Calu3 (cell line): ENCODE results near the gene COP1. TPM values are rescaled to one million over a fixed set of nuclear protein-coding genes. Genes with fewer than 3 reads are reported as not detected.

Experiments
- BruUV-seq: library from RNA; stranded (reverse); fragments of 400-500 nt; replicated peaks from 2 replicates; lab custom pipeline; 2021; lab: Mats Ljungman, UMichigan
- CTCF ChIA-PET: fragments of 300-600 bp; sonication (Branson Sonifier 250); formaldehyde crosslinking; loops from one replicate; lab custom pipeline; 2022; ENCODE audit warnings: antibody characterized with exemption; lab: Charles Lee
- DNase-seq: peaks from one replicate; pipeline ENCODE4 v3.0.0; 2022
- H3K27ac Mint-ChIP-seq: one replicate; pipeline ENCODE4 v1.8.0; 2022; ENCODE audit warnings: mixed read lengths; ENCODE audit not compliant: unreplicated experiment
- H3K27me3 Mint-ChIP-seq: one replicate; pipeline ENCODE4 v1.8.0; 2022; ENCODE audit warnings: mixed read lengths; ENCODE audit not compliant: unreplicated experiment
- H3K36me3 Mint-ChIP-seq: one replicate; pipeline ENCODE4 v1.8.0; 2022; ENCODE audit warnings: mild to moderate bottlenecking, moderate library complexity, mixed read lengths; ENCODE audit not compliant: insufficient read depth, unreplicated experiment
- H3K4me1 Mint-ChIP-seq: one replicate; pipeline ENCODE4 v1.8.0; 2022; ENCODE audit warnings: mild to moderate bottlenecking, low read depth, mixed read lengths; ENCODE audit not compliant: unreplicated experiment
- H3K4me3 Mint-ChIP-seq: one replicate; pipeline ENCODE4 v1.8.0; 2022; ENCODE audit warnings: mild to moderate bottlenecking, low read depth, moderate library complexity, mixed read lengths; ENCODE audit not compliant: unreplicated experiment
- H3K9me3 Mint-ChIP-seq: one replicate; pipeline ENCODE4 v1.8.0; 2022; ENCODE audit warnings: low read depth, mixed read lengths; ENCODE audit not compliant: unreplicated experiment
- CTCF ChIP-seq: fragments of 200-600 bp; IDR thresholded peaks from one replicate; pipeline ENCODE4 v1.8.0; 2022; ENCODE audit warnings: antibody characterized with exemption; ENCODE audit not compliant: unreplicated experiment
- intact Hi-C: fragments of 100-400 bp; cut with micrococcal nuclease; formaldehyde crosslinking; loops from one replicate; pipeline ENCODE4 v1.10.0; 2022; ENCODE audit not compliant: unreplicated experiment
- total RNA-seq: library from RNA; stranded (reverse); gene quantifications from 2 replicates; pipeline ENCODE4 v1.2.3, GENCODE V29; 2022

COP1 gene
- total RNA-seq, 1 experiment from 2014 or later: 45.5 TPM

GRCh38 chr1:175904808-175905207 is 302.3 kb downstream of the COP1 start:
- no TSS peak for BruUV-seq
- no peak overlapping the region for H3K4me3 Mint-ChIP-seq
- H3K27me3 Mint-ChIP-seq: no peaks in the 10 kb centered on the region
- CTCF ChIA-PET: interaction anchor here (0.9 kb wide), 1 partner anchor 10 kb away, joined by 4 read pairs; no protein-coding TSS in a partner anchor
- H3K27ac Mint-ChIP-seq: no peak overlapping the region
- H3K36me3 Mint-ChIP-seq: no peaks in the 10 kb centered on the region
- intact Hi-C loops: no loop called here
- no peak for DNase-seq
- no peak for TF ChIP-seq CTCF
- no peaks in the 10 kb centered on the region for H3K4me1 Mint-ChIP-seq
- no peaks in the 10 kb centered on the region for H3K9me3 Mint-ChIP-seq

GRCh38 chr1:175902281-175902680 is 304.8 kb downstream of the COP1 start:
- no TSS peak for BruUV-seq

GRCh38 chr1:175901076-175901836 is 305.8 kb downstream of the COP1 start:
- intact Hi-C loops: no loop called here
- TF ChIP-seq CTCF: no peak
- no peaks in the 10 kb centered on the region for H3K9me3 Mint-ChIP-seq
- H3K4me3 Mint-ChIP-seq: no peak overlapping the region
- no peak overlapping the region for H3K27ac Mint-ChIP-seq
- H3K36me3 Mint-ChIP-seq: no peaks in the 10 kb centered on the region
- no TSS peak for BruUV-seq
- H3K4me1 Mint-ChIP-seq: no peaks in the 10 kb centered on the region
- H3K27me3 Mint-ChIP-seq: no peaks in the 10 kb centered on the region
- DNase-seq: no peak
- CTCF ChIA-PET: no interaction called here

More at GRCh38 chr1:175902281-175902680, 304.8 kb downstream of the COP1 start:
- Mint-ChIP-seq H3K36me3 (no peaks in the 10 kb centered on the region), H3K27me3 (no peaks in the 10 kb centered on the region), H3K27ac (no peak overlapping the region), H3K4me3 (no peak overlapping the region), H3K4me1 (no peaks in the 10 kb centered on the region), H3K9me3 (no peaks in the 10 kb centered on the region)
- CTCF ChIA-PET: no interaction called here
- intact Hi-C loops: no loop called here
- TF ChIP-seq CTCF: no peak
- no peak for DNase-seq

GRCh38 chr1:175900171-175900570 is 306.9 kb downstream of the COP1 start:
- Mint-ChIP-seq H3K9me3 (no peaks in the 10 kb centered on the region), H3K4me3 (no peak overlapping the region), H3K27me3 (no peaks in the 10 kb centered on the region), H3K27ac (no peak overlapping the region), H3K4me1 (no peaks in the 10 kb centered on the region), H3K36me3 (no peaks in the 10 kb centered on the region)
- CTCF ChIA-PET: interaction anchor here (1.3 kb wide), 1 partner anchor 11 kb away, joined by 3 read pairs; no protein-coding TSS in a partner anchor
- DNase-seq: no peak
- no TSS peak for BruUV-seq
- TF ChIP-seq CTCF: no peak
- intact Hi-C loops: no loop called here
